GM10248 (cell line): ENCODE data around the gene HTN1.
"Not testable (repeated sequence)": the region's sequence is repeated elsewhere in the genome, so short reads cannot be mapped to it uniquely, and the experiment has no call there.

ENCODE experiments used
- CTCF ChIA-PET: fragments of 300-600 bp; sonication (Branson Sonifier 250); formaldehyde crosslinking; extraction: SDS; loops from one replicate; lab custom pipeline; 2021; ENCODE audit warnings: antibody characterized with exemption; lab: Yijun Ruan, JAX
- POLR2A ChIA-PET: fragments of 350-650 bp; sonication (Branson Sonifier 250); formaldehyde crosslinking; extraction: SDS; loops from one replicate; lab custom pipeline; 2020; ENCODE audit warnings: antibody characterized with exemption; lab: Yijun Ruan, JAX
- DNase-seq: peaks from one replicate; pipeline ENCODE4 v3.0.0; 2012; ENCODE audit errors: extremely low spot score
- TF ChIP-seq, protein P1 (sequence below): IDR thresholded peaks from 2 replicates; pipeline ENCODE4 v1.5.1; 2012; ENCODE audit warnings: mild to moderate bottlenecking, low read depth; ENCODE audit errors: extremely low read depth, missing control alignments, control extremely low read depth

HTN1 gene

DNA sequence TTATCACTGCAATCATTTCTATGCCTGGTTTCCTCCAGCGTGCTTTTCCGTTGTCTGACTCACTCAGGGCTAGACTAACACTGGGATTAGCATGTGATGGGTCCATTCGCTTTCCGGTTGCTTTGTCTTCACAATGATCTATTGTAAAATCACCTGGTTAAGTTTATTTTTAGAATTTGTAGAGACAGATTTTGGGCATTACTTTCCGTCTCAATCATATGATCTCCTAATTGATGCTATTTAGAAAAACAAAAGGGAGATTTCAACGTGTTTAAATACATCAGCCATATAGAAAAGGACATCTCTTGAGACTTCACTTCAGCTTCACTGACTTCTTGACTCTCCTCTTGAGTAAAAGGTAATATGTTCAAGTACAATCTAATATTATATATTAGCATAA is at the start of gene HTN1:
TSS of gene HTN1 (plus strand) at position 301 of the 400 bp plus-strand sequence. CDS start 2,639 bp downstream, outside the sequence.
- CTCF ChIA-PET, POLR2A ChIA-PET, DNase-seq: not testable (repeated sequence)

DNA sequence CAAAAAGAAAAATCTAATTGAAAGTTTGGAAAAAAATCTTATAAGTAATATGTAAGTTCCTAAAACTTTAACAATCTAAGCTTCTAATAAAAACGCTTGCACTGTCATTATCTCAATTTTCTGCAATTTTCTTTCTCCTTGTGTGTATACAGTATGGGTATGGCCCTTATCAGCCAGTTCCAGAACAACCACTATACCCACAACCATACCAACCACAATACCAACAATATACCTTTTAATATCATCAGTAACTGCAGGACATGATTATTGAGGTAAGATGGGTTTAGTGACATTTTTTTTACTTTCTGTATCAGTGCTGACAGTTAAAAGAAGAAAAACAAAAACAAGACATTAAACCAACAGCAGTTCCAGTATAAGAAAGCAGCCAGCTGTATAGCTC is 49.5 kb upstream of the HTN1 start:
- ChIA-PET POLR2A (no interaction called here), CTCF (interaction anchor here (0.9 kb wide), 1 partner anchor 13 kb away, joined by 3 read pairs; no protein-coding TSS in a partner anchor)
- no peak for DNase-seq
- TF ChIP-seq, protein P1, sequence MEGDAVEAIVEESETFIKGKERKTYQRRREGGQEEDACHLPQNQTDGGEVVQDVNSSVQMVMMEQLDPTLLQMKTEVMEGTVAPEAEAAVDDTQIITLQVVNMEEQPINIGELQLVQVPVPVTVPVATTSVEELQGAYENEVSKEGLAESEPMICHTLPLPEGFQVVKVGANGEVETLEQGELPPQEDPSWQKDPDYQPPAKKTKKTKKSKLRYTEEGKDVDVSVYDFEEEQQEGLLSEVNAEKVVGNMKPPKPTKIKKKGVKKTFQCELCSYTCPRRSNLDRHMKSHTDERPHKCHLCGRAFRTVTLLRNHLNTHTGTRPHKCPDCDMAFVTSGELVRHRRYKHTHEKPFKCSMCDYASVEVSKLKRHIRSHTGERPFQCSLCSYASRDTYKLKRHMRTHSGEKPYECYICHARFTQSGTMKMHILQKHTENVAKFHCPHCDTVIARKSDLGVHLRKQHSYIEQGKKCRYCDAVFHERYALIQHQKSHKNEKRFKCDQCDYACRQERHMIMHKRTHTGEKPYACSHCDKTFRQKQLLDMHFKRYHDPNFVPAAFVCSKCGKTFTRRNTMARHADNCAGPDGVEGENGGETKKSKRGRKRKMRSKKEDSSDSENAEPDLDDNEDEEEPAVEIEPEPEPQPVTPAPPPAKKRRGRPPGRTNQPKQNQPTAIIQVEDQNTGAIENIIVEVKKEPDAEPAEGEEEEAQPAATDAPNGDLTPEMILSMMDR = no peak

DNA sequence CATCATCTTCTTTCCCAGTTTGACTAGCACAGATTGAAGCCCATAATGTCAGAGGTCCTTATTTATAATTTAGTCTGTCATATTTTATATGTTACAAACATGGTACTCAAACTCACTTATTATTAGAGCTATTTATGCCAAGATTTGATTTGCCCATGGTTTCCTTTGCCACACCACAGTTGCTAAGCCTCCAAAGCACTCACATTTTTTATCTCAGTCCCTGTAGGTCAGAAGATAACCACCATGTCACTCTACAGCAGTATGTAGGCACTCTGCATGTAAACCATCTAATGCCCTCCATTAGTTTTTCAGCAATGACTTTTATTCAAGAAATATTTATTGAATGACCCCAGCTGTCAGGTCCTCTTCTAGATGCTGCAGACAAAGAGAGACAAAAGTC is 47.7 kb upstream of the HTN1 start:
- POLR2A ChIA-PET = no interaction called here
- DNase-seq = no peak
- TF ChIP-seq, protein P1 = no peak
- CTCF ChIA-PET = no interaction called here

DNA sequence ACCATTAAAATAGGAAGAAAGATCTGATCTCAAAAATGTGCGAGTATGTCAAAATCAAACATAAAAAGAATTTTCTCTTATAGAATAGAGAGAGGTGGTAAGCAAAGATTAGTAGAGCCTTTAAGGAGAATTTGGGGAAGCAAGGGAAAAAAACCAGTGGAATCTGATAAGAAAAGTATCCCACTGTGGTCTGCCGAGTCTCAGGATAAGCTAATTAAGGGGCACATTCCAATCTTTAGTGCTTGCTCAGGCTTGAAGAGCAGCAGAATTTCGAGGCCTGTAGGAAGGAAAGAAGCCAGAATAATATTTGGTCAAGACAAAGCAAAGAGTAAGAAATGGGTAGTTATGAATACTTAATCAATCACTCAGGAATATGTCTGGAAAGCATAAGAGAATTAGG is 41.5 kb upstream of the HTN1 start:
- no peak for DNase-seq
- POLR2A ChIA-PET = no interaction called here
- TF ChIP-seq, protein P1 = no peak
- CTCF ChIA-PET = no interaction called here

DNA sequence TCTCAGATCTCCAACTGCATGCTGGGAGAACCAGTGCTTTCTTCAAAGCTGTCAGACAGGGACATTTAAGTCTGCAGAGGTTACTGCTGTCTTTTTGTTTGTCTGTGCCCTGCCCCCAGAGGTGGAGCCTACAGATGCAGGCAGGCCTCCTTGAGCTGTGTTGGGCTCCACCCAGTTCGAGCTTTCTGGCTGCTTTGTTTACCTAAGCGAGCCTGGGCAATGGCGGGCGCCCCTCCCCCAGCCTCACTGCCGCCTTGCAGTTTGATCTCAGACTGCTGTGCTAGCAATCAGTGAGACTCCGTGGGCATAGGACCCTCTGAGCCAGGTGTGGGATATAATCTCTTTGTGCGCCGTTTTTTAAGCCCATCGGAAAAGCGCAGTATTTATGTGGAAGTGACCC is 31.2 kb upstream of the HTN1 start:
- POLR2A ChIA-PET, CTCF ChIA-PET, DNase-seq: not testable (repeated sequence)

DNA sequence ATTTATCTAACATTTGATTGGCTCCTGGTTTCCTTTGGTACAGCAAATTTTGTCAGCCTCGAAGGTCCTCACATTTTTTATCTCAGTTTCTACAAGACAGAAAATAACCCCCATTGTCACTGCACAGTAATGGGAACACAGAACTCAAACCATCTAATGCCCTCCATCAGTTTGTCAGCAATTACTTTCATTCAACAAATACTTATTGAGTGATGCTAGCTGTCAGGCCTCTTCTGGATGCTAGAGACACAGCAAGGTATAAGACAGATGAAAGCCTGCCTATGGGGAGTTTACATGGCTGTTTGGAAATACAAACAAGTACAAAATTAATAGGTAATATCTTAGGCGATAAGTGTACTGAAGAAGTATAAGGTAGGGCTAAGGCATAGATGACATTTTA is 27.0 kb upstream of the HTN1 start:
- TF ChIP-seq, protein P1 = no peak
- ChIA-PET CTCF (no interaction called here), POLR2A (no interaction called here)
- DNase-seq = no peak

DNA sequence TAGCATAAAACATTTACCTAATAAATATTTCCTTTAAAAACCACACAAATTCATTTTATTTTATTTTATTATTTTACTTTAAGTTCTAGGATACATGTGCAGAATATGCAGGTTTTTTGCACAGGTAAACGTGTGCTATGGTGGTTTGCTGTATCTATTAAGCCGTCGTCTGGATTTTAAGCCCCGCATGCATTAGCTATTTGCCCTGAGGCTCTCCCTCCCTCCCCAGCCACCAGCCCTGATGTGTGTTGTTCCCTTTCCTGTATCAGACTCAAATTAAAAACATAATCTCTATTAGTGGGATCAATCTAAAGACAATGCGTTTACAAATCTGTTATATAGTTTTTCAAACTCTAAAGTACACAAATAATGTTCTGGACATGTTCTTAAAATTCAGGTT is 23.2 kb upstream of the HTN1 start:
- ChIA-PET CTCF (no interaction called here), POLR2A (no interaction called here)
- no peak for DNase-seq
- TF ChIP-seq, protein P1 = no peak

DNA sequence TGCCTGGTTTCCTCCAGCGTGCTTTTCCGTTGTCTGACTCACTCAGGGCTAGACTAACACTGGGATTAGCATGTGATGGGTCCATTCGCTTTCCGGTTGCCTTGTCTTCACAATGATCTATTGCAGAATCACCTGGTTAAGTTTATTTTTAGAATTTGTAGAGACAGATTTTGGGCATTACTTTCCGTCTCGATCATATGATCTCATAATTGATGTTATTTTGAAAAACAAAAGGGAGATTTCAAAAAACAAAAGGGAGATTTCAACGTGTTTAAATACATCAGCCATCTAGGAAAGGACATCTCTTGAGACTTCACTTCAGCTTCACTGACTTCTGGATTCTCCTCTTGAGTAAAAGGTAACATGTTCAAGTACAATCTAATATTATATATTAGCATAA is 22.1 kb upstream of the HTN1 start, which contains the start of gene HTN3:
TSS of gene HTN3 (plus strand) at position 301 of the 400 bp plus-strand sequence. CDS start 2,282 bp downstream, outside the sequence.
- POLR2A ChIA-PET, CTCF ChIA-PET, DNase-seq: not testable (repeated sequence)

DNA sequence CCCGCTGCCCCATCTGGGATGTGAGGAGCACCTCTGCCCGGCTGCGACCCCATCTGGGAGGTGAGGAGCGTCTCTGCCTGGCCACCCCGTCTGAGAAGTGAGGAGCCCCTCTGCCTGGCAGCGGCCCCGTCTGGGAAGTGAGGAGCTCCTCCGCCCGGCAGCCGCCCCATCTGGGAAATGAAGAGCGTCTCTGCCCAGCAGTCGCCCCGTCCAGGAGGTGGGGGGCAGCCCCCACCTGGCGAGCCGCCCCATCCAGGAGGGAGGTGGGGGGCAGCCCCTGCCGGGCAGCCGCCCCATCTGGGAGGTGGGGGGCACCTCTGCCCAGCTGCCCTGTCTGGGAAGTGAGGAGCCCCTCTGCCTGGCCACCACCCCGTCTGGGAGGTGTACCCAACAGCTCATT is 12.7 kb upstream of the HTN1 start:
- POLR2A ChIA-PET, CTCF ChIA-PET, DNase-seq: not testable (repeated sequence)

DNA sequence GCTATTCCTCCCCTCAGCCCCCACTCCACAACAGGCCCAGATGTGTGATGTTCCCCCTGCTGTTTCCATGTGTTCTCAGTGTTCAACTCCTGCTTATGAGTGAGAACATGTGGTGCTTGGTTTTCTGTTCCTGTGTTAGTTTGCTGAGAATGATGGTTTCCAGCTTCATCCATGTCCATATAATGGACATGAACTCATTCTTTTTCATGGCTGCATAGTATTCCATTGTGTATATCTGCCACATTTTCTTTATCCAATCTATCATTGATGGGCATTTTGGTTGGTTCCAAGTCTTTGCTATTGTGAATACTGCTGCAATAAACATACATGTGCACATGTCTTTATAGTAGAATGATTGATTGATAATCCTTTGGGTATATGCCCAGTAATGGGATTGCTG is 10.3 kb upstream of the HTN1 start:
- CTCF ChIA-PET, POLR2A ChIA-PET, DNase-seq: not testable (repeated sequence)
